Measurements from ENCODE around the gene MAMDC2.
"Not testable (repeated sequence)": the region's sequence is repeated elsewhere in the genome, so short reads cannot be mapped to it uniquely, and the experiment has no call there.

The MAMDC2 gene

GRCh38 chr9:70217029-70217428 lies 173.4 kb downstream of the MAMDC2 start:
- no peak for DNase-seq

- DNase-seq, result no peak
These were observed 175.1 kb downstream of the MAMDC2 start for GRCh38 chr9:70218767-70219166.

GRCh38 chr9:70220216-70220615 lies 176.6 kb downstream of the MAMDC2 start:
- DNase-seq, result no peak

GRCh38 chr9:70222354-70222753 lies 178.7 kb downstream of the MAMDC2 start:
- no peak for DNase-seq

GRCh38 chr9:70228118-70228517 lies 184.5 kb downstream of the MAMDC2 start:
- no peak for DNase-seq

GRCh38 chr9:70228611-70229010 lies 185.0 kb downstream of the MAMDC2 start:
- no peak for DNase-seq

- DNase-seq, result no peak
These were observed 185.4 kb downstream of the MAMDC2 start for GRCh38 chr9:70229026-70229425.

- no peak for DNase-seq
These were observed 185.9 kb downstream of the MAMDC2 start for GRCh38 chr9:70229579-70229978.

- no peak for DNase-seq
These were observed 188.8 kb downstream of the MAMDC2 start for GRCh38 chr9:70232476-70232875.

GRCh38 chr9:70234208-70234607 lies 190.6 kb downstream of the MAMDC2 start:
- DNase-seq, result not testable (repeated sequence)

GRCh38 chr9:70245952-70246351 lies 202.3 kb downstream of the MAMDC2 start:
- DNase-seq, result not testable (repeated sequence)

- no peak for DNase-seq
These were observed 206.6 kb downstream of the MAMDC2 start for GRCh38 chr9:70250221-70250620.

- DNase-seq, result no peak
These were observed 211.8 kb downstream of the MAMDC2 start for GRCh38 chr9:70255486-70255885.

GRCh38 chr9:70256123-70256551 lies 212.5 kb downstream of the MAMDC2 start:
- DNase-seq, result no peak

- DNase-seq, result no peak
These were observed 213.9 kb downstream of the MAMDC2 start for GRCh38 chr9:70257502-70257901.

- peak; percentile 20 for DNase-seq
These were observed 214.5 kb downstream of the MAMDC2 start for GRCh38 chr9:70257991-70258691.

GRCh38 chr9:70258692-70259511 lies 215.3 kb downstream of the MAMDC2 start, which contains the start of gene SMC5:
Gene SMC5, plus strand, starts transcription at chr9:70258978. Its CDS starts 101 bp downstream, at chr9:70259079.
- DNase-seq, result peak; percentile 88

- no peak for DNase-seq
These were observed 215.8 kb downstream of the MAMDC2 start for GRCh38 chr9:70259512-70259802.

GRCh38 chr9:70260007-70260443 lies 216.4 kb downstream of the MAMDC2 start:
- DNase-seq, result no peak

GRCh38 chr9:70260606-70261005 lies 217.0 kb downstream of the MAMDC2 start:
- DNase-seq, result no peak

GRCh38 chr9:70261131-70261870 lies 217.7 kb downstream of the MAMDC2 start:
- DNase-seq, result no peak

- DNase-seq, result no peak
These were observed 218.7 kb downstream of the MAMDC2 start for GRCh38 chr9:70262366-70262765.

- no peak for DNase-seq
These were observed 219.3 kb downstream of the MAMDC2 start for GRCh38 chr9:70262948-70263347.

- no peak for DNase-seq
These were observed 219.8 kb downstream of the MAMDC2 start for GRCh38 chr9:70263421-70263820.
